NCI-H2196 treated with DMSO at 0.1 percent for 48 hours (cell line): ENCODE results near the gene ARHGEF4.
A peak's percentile ranks its signal among the peaks of the same experiment; 100 is the strongest.

Experiments used
- DNase-seq: peaks from one replicate; lab custom pipeline; 2025; ENCODE audit not compliant: unreplicated experiment; lab: John Stamatoyannopoulos, UW

Gene ARHGEF4

GRCh38 chr2:130916438-130916705, 79.7 kb downstream of the ARHGEF4 start:
- no peak for DNase-seq

- no peak for DNase-seq
Measured at GRCh38 chr2:130917006-130917688, 80.4 kb downstream of the ARHGEF4 start.

DNA sequence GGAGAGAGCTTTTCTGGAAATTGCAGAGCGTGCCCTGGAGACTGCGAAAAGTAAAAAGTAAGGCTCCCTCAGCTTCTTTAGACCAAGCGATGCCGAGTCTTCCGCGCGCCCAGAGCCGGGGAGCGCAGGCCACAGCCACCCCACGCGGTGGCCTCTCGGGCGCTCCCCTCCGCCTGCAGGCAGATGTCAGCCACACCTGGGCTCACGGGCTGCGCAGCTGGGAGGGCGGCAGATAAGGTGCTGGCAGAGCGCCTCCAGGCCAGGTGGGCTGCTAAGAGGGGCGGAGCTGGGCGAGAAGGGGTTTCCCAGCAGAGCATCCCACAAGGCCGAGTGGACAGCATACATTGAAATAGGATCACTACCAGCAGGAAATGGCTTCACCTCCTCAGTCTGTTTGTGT, 81.7 kb downstream of the ARHGEF4 start:
- no peak for DNase-seq

- DNase-seq = peak; percentile 18
Measured at GRCh38 chr2:130920415-130921163, 83.9 kb downstream of the ARHGEF4 start.

DNA sequence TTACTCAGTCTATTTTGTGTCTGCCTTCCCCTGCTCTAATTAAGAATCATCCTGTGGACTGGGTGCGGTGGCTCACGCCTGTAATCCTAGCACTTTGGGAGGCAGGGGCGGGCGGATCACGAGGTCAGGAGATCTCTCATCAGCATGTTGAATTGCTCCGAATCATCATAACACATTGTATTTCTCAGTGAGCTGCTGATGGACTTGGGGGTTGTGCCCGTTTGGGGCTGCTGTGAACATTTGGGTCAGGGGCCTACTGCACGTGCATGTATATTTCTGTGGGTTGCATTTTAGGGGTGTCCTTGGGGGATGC, 84.4 kb downstream of the ARHGEF4 start:
- no peak for DNase-seq

DNA sequence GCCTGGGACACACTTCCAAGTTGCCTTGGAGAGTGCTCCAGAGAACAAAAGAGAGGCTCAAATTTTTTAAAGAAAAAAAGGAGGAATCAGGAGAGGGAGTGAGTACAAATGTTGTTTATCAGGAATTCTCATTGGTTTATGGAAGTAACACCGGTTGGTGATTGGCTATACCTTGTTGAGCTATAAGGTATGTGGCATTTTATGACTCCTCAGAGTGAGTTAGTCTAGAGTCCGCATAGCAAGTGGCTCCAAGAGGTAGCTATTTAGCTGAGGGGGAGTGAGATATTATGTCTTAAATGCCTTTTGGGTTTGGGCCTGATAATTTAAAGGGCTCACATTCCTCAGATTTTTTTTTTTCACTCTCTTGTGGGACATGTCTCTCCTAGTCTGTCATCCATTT, 85.7 kb downstream of the ARHGEF4 start:
- no peak for DNase-seq

GRCh38 chr2:130928385-130928784, 91.7 kb downstream of the ARHGEF4 start:
- DNase-seq = no peak

- no peak for DNase-seq
Measured at GRCh38 chr2:130930740-130931659, 94.3 kb downstream of the ARHGEF4 start.

- no peak for DNase-seq
Measured at GRCh38 chr2:130933501-130933900, 96.8 kb downstream of the ARHGEF4 start.

DNA sequence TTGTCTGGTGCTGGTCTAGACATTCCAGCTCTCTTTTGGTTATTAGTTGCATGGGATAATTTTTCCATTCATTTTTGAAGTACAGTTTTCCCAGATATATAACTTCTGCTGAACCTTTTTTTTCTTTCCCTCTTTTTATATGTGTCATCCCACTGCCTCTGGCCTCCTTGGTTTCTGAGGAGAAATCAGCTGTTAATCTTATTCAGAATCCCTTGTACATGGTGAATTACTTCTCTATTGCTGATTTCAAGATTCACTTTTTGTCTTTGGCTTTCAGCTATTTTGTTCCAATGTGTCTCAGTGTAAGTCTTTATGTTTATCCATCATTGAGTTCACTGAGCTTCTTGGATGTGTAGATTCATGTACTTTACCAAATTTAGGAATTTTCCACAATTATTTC, 99.7 kb downstream of the ARHGEF4 start:
- DNase-seq = no peak

- DNase-seq = no peak
Measured at GRCh38 chr2:130947967-130948366, 111.3 kb downstream of the ARHGEF4 start.

DNA sequence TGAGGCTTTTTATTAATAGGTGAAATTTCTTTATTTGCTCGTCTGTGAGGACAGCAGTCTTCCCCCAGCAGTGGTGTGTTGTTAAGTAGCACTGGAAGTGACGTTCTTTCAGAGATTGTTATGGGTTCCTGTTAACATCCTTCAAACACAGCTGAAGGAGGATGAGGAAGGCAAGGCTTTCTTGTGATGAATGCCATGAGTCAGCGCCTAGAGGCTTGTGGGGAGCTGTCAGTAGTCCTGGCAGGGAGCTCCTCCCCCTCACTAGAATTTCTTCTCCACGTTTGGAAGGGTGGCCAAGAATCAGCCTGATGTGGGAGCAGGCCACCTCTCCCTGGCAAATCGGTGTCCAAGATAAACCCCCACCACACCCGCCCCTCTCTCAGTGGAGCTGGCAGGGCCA, 113.2 kb downstream of the ARHGEF4 start:
- DNase-seq = no peak

- no peak for DNase-seq
Measured at GRCh38 chr2:130951018-130951417, 114.3 kb downstream of the ARHGEF4 start.

- no peak for DNase-seq
Measured at GRCh38 chr2:130954873-130955272, 118.2 kb downstream of the ARHGEF4 start.

GRCh38 chr2:130957915-130958314, 121.2 kb downstream of the ARHGEF4 start:
- DNase-seq = no peak

DNA sequence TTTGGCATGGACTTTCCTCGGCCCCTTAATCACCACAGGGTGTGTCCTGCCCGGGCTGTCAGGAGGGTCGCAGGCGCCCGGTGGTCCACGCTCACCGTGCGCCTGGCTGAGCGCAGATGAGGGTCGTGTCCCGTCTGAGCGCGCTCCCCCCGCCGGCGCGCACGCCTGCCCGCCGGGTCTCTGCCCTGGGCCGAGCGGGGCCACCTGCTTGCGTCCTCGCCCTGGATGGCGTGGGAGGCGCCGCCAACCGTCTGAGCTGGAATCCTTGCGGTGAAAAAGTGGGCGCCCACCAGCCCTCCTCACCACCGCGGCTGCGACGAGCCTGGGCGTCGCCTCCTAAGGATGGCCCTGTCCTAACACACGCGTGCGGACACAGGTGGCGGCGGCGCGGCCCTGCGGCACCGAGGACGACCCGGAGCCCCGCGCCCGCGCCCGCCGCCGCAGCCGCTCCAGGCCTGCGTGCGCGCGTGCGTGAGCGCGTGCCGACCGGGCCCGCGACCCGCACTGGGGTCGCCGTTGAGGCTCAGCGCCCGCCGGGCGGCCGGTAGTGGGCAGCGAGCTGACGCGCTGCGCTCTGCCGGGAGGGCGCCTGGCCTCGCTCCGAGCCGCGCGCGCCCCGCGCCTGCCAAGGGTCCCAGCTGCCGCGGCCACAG, 126.6 kb downstream of the ARHGEF4 start:
- no peak for DNase-seq

DNA sequence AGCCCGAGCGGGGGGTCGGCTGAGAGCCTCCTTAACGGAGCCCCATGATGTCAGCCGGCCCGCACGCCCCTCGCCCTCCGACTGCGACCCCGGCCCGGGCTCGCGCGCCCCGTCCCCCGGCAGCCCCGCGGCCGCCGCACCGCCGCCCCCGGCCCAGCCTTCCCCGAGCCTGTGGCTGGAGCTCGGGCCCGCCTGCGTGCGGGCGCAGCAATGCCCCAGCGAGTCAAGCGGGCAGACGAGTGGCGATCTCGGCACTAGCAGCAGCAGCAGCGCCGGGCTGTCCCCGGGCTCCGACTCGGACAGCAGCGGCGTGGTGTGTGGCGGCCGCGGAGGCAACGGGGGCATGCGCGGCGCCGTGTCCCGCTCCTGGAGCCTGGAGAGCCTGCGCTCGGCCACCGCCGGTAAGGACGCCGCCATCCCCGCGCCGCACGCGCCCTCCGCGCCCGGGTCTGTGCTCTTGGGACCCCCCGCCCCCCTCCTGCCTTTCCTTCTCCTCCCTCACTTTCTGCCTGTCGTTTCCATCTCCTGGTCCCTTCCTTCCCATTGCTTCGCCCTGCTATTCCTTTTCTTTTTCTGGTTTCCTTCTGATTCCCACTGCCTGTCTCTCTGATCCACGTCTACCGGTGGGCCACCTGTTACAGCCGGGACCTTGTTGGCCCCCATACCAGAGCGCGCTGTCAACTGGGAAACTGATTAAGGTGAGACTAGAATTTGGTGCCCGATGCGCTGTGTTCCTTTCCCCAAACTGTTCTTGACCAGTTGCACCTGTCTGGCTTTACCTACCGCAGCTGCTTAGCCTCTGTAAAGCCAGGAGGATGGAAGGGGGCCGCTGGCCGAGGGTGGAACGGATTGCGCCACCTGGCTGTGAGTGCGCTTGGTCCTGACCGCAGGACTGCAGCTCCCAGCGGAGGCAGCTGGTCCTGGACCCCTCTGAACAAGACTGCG, 127.4 kb downstream of the ARHGEF4 start:
- DNase-seq = no peak

DNA sequence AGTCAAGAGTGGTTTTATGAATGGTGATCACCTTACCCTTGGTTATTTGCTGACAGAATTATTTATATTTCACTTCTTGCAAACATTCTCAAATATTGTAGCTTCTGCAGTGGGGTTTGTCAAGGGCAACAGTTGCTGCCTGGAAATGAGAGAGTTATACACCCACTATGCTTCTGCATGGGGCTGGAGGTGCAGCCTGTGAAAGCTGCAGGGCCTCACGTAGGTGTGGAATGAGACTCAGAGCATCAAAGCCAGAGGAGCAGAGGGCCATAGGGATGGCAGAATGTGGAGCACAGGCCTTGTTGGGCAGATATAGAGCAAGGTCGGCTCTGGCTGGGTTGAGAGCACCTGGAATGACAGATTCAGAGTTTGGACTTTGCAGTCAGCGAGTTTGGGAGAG, 128.2 kb downstream of the ARHGEF4 start:
- no peak for DNase-seq

- DNase-seq = no peak
Measured at GRCh38 chr2:130966149-130966774, 129.5 kb downstream of the ARHGEF4 start.
